Mesendoderm (in vitro differentiated cells): ENCODE data around the gene VRK1.

Experiments used
- DNase-seq: peaks from one replicate; pipeline ENCODE4 v3.0.0; 2013
- H2AK5ac ChIP-seq: 2 replicates; pipeline ENCODE4 v1.6.1; 2013; ENCODE audit warnings: low read length, inconsistent platforms
- H2BK120ac ChIP-seq: 2 replicates; pipeline ENCODE4 v1.6.1; 2013; ENCODE audit warnings: low read depth, mild to moderate bottlenecking, low read length, moderate library complexity, mixed read lengths
- H2BK15ac ChIP-seq: replicated peaks from 2 replicates; pipeline ENCODE4 v1.6.1; 2013; ENCODE audit warnings: low read depth, mild to moderate bottlenecking, moderate library complexity
- H2BK5ac ChIP-seq: 2 replicates; pipeline ENCODE4 v1.6.1; 2013; ENCODE audit warnings: low read length, inconsistent platforms
- H3K18ac ChIP-seq: 2 replicates; pipeline ENCODE4 v1.6.1; 2013; ENCODE audit warnings: mild to moderate bottlenecking, low read length, mixed read lengths
- H3K23ac ChIP-seq: one replicate; pipeline ENCODE4 v1.6.1; 2013; ENCODE audit warnings: low read length
- H3K27ac ChIP-seq: 2 replicates; pipeline ENCODE4 v1.5.1; 2013; ENCODE audit warnings: low read depth, mild to moderate bottlenecking, inconsistent platforms, low read length, moderate library complexity
- H3K27me3 ChIP-seq: 2 replicates; pipeline ENCODE4 v1.6.1; 2013; ENCODE audit warnings: low read length, control low read depth, mild to moderate bottlenecking, inconsistent platforms; ENCODE audit not compliant: insufficient read depth, poor library complexity
- H3K36me3 ChIP-seq: 2 replicates; pipeline ENCODE4 v1.6.1; 2013; ENCODE audit warnings: low read length, inconsistent platforms; ENCODE audit not compliant: control insufficient read depth, insufficient read depth
- H3K4ac ChIP-seq: one replicate; pipeline ENCODE4 v1.6.1; 2013; ENCODE audit warnings: low read depth, mild to moderate bottlenecking, low read length, moderate library complexity
- H3K4me1 ChIP-seq: 2 replicates; pipeline ENCODE4 v1.6.1; 2013; ENCODE audit warnings: low read depth, low read length, inconsistent platforms; ENCODE audit not compliant: control insufficient read depth
- H3K4me2 ChIP-seq: 2 replicates; pipeline ENCODE4 v1.6.1; 2013; ENCODE audit warnings: low read length
- H3K4me3 ChIP-seq: 2 replicates; pipeline ENCODE4 v1.5.1; 2013; ENCODE audit warnings: mild to moderate bottlenecking, low read length
- H3K56ac ChIP-seq: one replicate; pipeline ENCODE4 v1.6.1; 2013; ENCODE audit warnings: low read length
- H3K79me1 ChIP-seq: 2 replicates; pipeline ENCODE4 v1.6.1; 2013; ENCODE audit warnings: low read length, inconsistent platforms
- H3K79me2 ChIP-seq: 2 replicates; pipeline ENCODE4 v1.6.1; 2013; ENCODE audit warnings: mild to moderate bottlenecking, low read length; ENCODE audit not compliant: control insufficient read depth, insufficient read depth
- H3K9ac ChIP-seq: 2 replicates; pipeline ENCODE4 v1.6.1; 2013; ENCODE audit warnings: low read length, inconsistent platforms
- H4K5ac ChIP-seq: one replicate; pipeline ENCODE4 v1.6.1; 2013; ENCODE audit warnings: low read length
- H4K8ac ChIP-seq: one replicate; pipeline ENCODE4 v1.6.1; 2013; ENCODE audit warnings: low read depth, mild to moderate bottlenecking, control low read depth, low read length, moderate library complexity
- WGBS: extraction: QIAGEN DNeasy Blood & Tissue Kit; methylation state at CpG from one replicate; pipeline ENCODE4 v1.1.7; 2013; ENCODE audit warnings: low lambda C conversion rate, missing lambda C conversion rate; ENCODE audit not compliant: insufficient coverage; ENCODE audit errors: extremely low coverage; 5-methylcytosine and 5-hydroxymethylcytosine counted together

VRK1 gene

GRCh38 chr14:96805956-96806355 is 8.8 kb downstream of the VRK1 start:
- no peak overlapping the region for H3K4me2 ChIP-seq
- H2BK5ac ChIP-seq: no peak overlapping the region
- H3K4ac ChIP-seq: no peak overlapping the region
- H3K23ac ChIP-seq: no peak overlapping the region
- DNase-seq: no peak
- no peak overlapping the region for H2BK120ac ChIP-seq
- no peak overlapping the region for H3K4me3 ChIP-seq
- H3K79me1 ChIP-seq: peaks cover 13% of the 10 kb centered on the region
- peaks cover 3% of the 10 kb centered on the region for H3K4me1 ChIP-seq
- H2BK15ac ChIP-seq: no peak overlapping the region
- H3K27ac ChIP-seq: no peak overlapping the region
- peaks cover 60% of the 10 kb centered on the region for H3K79me2 ChIP-seq
- no peak overlapping the region for H4K8ac ChIP-seq
- H3K18ac ChIP-seq: no peak overlapping the region
- H3K56ac ChIP-seq: no peak overlapping the region
- no CpG with 5 or more reads among the region's 4 CpGs for WGBS
- H3K27me3 ChIP-seq: no peaks in the 10 kb centered on the region
- H3K9ac ChIP-seq: no peak overlapping the region
- no peaks in the 10 kb centered on the region for H3K36me3 ChIP-seq
- no peak overlapping the region for H2AK5ac ChIP-seq
- H4K5ac ChIP-seq: no peak overlapping the region

DNA sequence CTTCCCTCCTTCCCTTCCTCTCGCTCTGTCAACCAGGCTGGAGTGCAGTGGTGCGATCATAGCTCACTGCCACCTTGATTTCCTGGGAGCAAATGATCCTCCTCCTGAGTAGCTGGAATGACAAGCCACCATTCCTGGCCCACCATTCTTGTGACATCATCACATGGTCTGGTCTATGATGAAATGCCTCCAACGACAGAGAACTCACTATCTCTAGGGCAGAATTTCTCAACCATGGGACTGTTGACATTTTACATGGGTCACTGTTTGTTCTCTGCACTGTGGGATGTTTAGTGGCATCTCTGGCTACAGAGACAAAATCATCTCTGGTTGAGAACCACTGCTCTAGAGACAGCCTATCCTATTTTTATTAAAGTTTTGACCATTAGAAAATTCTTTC is 9.7 kb downstream of the VRK1 start:
- no peak overlapping the region for H3K9ac ChIP-seq
- no peak overlapping the region for H2BK120ac ChIP-seq
- no CpG with 5 or more reads among the region's 3 CpGs for WGBS
- no peak overlapping the region for H2AK5ac ChIP-seq
- H3K23ac ChIP-seq: no peak overlapping the region
- H4K8ac ChIP-seq: no peak overlapping the region
- no peak overlapping the region for H3K4ac ChIP-seq
- no peak overlapping the region for H4K5ac ChIP-seq
- H3K56ac ChIP-seq: no peak overlapping the region
- DNase-seq: peak; percentile 50
- peaks cover 16% of the 10 kb centered on the region for H3K79me1 ChIP-seq
- H2BK15ac ChIP-seq: no peak overlapping the region
- H3K27me3 ChIP-seq: no peaks in the 10 kb centered on the region
- H3K4me1 ChIP-seq: peaks cover 3% of the 10 kb centered on the region
- no peak overlapping the region for H3K4me3 ChIP-seq
- H3K79me2 ChIP-seq: peaks cover 62% of the 10 kb centered on the region
- H3K27ac ChIP-seq: no peak overlapping the region
- no peak overlapping the region for H3K18ac ChIP-seq
- H3K36me3 ChIP-seq: no peaks in the 10 kb centered on the region
- H3K4me2 ChIP-seq: no peak overlapping the region
- no peak overlapping the region for H2BK5ac ChIP-seq

- no peak overlapping the region for H2BK15ac ChIP-seq
- no peak overlapping the region for H2BK120ac ChIP-seq
- no peak for DNase-seq
- H3K18ac ChIP-seq: no peak overlapping the region
- H3K4ac ChIP-seq: no peak overlapping the region
- no peak overlapping the region for H2AK5ac ChIP-seq
- H3K27ac ChIP-seq: no peak overlapping the region
- H3K79me2 ChIP-seq: peaks cover 55% of the 10 kb centered on the region
- no peak overlapping the region for H3K9ac ChIP-seq
- H3K4me3 ChIP-seq: no peak overlapping the region
- H3K4me2 ChIP-seq: no peak overlapping the region
- WGBS: no CpG with 5 or more reads among the region's 4 CpGs
- H3K23ac ChIP-seq: no peak overlapping the region
- no peak overlapping the region for H2BK5ac ChIP-seq
- peaks cover 15% of the 10 kb centered on the region for H3K79me1 ChIP-seq
- H3K27me3 ChIP-seq: no peaks in the 10 kb centered on the region
- H4K5ac ChIP-seq: no peak overlapping the region
- H4K8ac ChIP-seq: no peak overlapping the region
- peaks cover 3% of the 10 kb centered on the region for H3K4me1 ChIP-seq
- H3K56ac ChIP-seq: no peak overlapping the region
- no peaks in the 10 kb centered on the region for H3K36me3 ChIP-seq
These were observed 11.6 kb downstream of the VRK1 start for GRCh38 chr14:96808619-96809406.

DNA sequence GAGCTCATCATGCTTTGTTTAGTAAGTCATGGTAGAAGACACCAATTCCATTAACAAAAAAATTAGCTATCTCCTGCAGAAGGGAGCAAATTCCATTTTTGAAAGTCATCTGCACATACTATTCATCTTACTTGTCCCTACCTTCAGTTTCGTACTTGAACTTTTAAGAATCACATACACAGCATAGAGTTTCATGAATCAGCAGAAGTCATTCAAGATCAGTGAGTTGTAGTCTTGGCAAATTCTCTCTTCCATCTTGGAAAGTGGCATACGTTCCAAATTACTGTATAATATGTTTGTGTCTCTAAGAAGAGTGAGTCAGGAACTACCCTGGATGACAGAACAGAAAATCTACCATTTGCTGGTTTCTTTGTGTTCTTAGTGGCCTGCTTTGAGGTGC is 14.1 kb downstream of the VRK1 start:
- Histone ChIP-seq H3K23ac (no peak overlapping the region), H3K4me2 (no peak overlapping the region), H3K18ac (no peak overlapping the region), H3K36me3 (no peaks in the 10 kb centered on the region), H2BK5ac (no peak overlapping the region), H4K8ac (no peak overlapping the region), H3K27me3 (no peaks in the 10 kb centered on the region), H3K4ac (no peak overlapping the region), H2BK15ac (no peak overlapping the region), H4K5ac (no peak overlapping the region), H3K4me1 (no peaks in the 10 kb centered on the region), H3K56ac (no peak overlapping the region), H2BK120ac (no peak overlapping the region), H3K79me1 (peaks cover 13% of the 10 kb centered on the region), H2AK5ac (no peak overlapping the region), H3K9ac (no peak overlapping the region), H3K4me3 (no peak overlapping the region), H3K79me2 (peaks cover 45% of the 10 kb centered on the region), H3K27ac (no peak overlapping the region)
- no CpG with 5 or more reads among the region's 2 CpGs for WGBS
- no peak for DNase-seq

DNA sequence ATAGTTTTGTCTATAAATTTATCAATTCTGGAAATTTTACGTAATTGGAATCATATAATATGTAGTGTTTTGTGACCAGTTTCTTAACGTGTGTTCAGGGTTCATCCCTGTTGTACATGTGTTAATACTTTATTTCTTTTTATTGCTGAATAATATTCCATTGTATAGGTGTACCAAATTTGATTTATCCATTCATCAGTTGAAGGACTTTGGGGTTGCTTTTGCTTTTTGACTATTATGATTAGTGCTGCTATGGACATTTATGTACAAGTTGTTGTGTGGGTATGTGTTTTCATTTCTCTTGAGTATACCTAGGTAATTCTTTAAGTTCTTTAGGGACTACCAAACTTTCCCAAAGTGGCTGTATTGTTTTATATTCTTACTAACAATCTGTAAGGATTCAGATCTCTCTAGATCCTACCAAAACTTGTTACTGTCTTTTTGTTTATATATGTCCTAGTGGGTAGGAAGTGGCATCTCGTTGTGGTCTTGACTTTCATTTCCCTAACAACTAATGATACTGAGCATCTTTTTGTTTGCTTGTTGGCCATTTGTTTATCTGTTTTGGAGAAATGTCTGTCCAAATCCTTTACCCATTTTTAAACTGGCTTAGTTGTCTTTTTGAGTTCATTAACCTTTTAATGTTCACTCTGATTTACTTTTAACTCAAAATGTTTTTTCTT is 14.9 kb downstream of the VRK1 start:
- Histone ChIP-seq H3K27me3 (no peaks in the 10 kb centered on the region), H3K79me2 (peaks cover 43% of the 10 kb centered on the region), H3K4me3 (no peak overlapping the region), H3K9ac (no peak overlapping the region), H3K36me3 (no peaks in the 10 kb centered on the region), H2BK15ac (no peak overlapping the region), H3K56ac (no peak overlapping the region), H3K23ac (no peak overlapping the region), H3K18ac (no peak overlapping the region), H2AK5ac (no peak overlapping the region), H3K27ac (no peak overlapping the region), H2BK5ac (no peak overlapping the region), H4K5ac (no peak overlapping the region), H3K4me1 (no peaks in the 10 kb centered on the region), H3K4me2 (no peak overlapping the region), H4K8ac (no peak overlapping the region), H3K4ac (no peak overlapping the region), H3K79me1 (peaks cover 13% of the 10 kb centered on the region), H2BK120ac (no peak overlapping the region)
- DNase-seq: no peak
- WGBS: no CpG with 5 or more reads among the region's 3 CpGs
